Measurements from ENCODE around the gene ARFIP1. TPM values are rescaled to one million over a fixed set of nuclear protein-coding genes. Genes with fewer than 3 reads are reported as not detected.

Gene ARFIP1
- total and polyA plus RNA-seq, 9 of the 15 experiments (the other 6 are each of a cell fraction or from before 2014, with no cell fraction given): 14.1 to 25.1 (median 20.9) TPM

GRCh38 chr4:152803541-152803940, 23.8 kb downstream of the ARFIP1 start:
- Histone ChIP-seq H3K27me3 (ENCODE audit: control insufficient read depth in 2 of 2, insufficient read depth in 2 of 2, low read length in 2 of 2) (no peaks in the 10 kb centered on the region), H2AFZ (ENCODE audit: low read depth, low read length) (no peak overlapping the region), H3K9me1 (ENCODE audit: control insufficient read depth, insufficient read depth, low read length) (no peaks in the 10 kb centered on the region), H3K4me3 (no peak overlapping the region), H3K4me1 (replicated peaks in 1 of 2; ENCODE audit: control insufficient read depth in 2 of 2, insufficient read depth in 2 of 2, low read length in 2 of 2) (no peaks in the 10 kb centered on the region; a peak in 1 of 5 replicates), H3K4me2 (ENCODE audit: insufficient read depth, low read length) (no peak overlapping the region), H3K79me2 (ENCODE audit: control insufficient read depth, insufficient read depth, low read length) (peaks cover 19% of the 10 kb centered on the region), H3K9me3 (replicated peaks; ENCODE audit: control insufficient read depth, insufficient read depth, low read depth, low read length) (no peaks in the 10 kb centered on the region), H3K27ac (ENCODE audit: extremely low read depth, low read depth, low read length) (no peak overlapping the region), H3K36me3 (ENCODE audit: control insufficient read depth, insufficient read depth, low read length) (no peaks in the 10 kb centered on the region), H3K9ac (ENCODE audit: insufficient read depth in 1 of 2, low read depth in 2 of 2, low read length in 2 of 2) (no peak overlapping the region), H4K20me1 (replicated peaks; ENCODE audit: control insufficient read depth, insufficient read depth, low read length) (no peaks in the 10 kb centered on the region)
- ChIA-PET POLR2A (interaction anchor here (0.6 to 0.8 kb wide), 2 partner anchors 93 to 423 kb away, joined by 3 read pairs; no protein-coding TSS in a partner anchor), CTCF (ENCODE audit: low intra/inter-chr PET ratio) (no interaction called here)
- BruUV-seq (replicated peaks): no TSS peak
- no peak for FAIRE-seq
- TF ChIP-seq KLF10 (CRISPR knock-in tag; IDR thresholded peaks at IDR 0.05) (no peak), HNRNPK (IDR thresholded peaks at IDR 0.05; ENCODE audit: low read depth, low read length, poor library complexity, severe bottlenecking) (no peak), KDM5B (IDR thresholded peaks at IDR 0.05; ENCODE audit: insufficient replicate concordance, low read depth, low read length) (no peak), SAP30 (IDR thresholded peaks at IDR 0.05; ENCODE audit: borderline replicate concordance, insufficient read depth, low read depth, low read length, poor library complexity, severe bottlenecking) (no peak), ZNF134 (CRISPR knock-in tag; conservative IDR thresholded peaks at IDR 0.05) (no peak), CREM (IDR thresholded peaks at IDR 0.05; ENCODE audit: low read depth) (no peak), THAP7 (CRISPR knock-in tag; IDR thresholded peaks at IDR 0.05) (no peak), CCNT2 (IDR thresholded peaks at IDR 0.05; ENCODE audit: borderline replicate concordance, extremely low read depth, insufficient read length, low read depth, low read length) (no peak), ZNF695 (CRISPR knock-in tag; IDR thresholded peaks at IDR 0.05) (no peak), FOXK2 (conservative IDR thresholded peaks at IDR 0.05 in 1 of 2, IDR thresholded peaks at IDR 0.05 in 1 of 2; ENCODE audit: low read depth in 2 of 2) (no peak), ZNF77 (CRISPR knock-in tag; IDR thresholded peaks at IDR 0.05) (no peak)
- 95% methylated on average over 1 of the region's 1 CpG for WGBS (ENCODE audit: insufficient coverage, low coverage, missing lambda C conversion rate)
- in situ Hi-C loops (cut with MboI) (no loop called here), intact Hi-C loops (cut with micrococcal nuclease) (no loop called here)
- ATAC-seq: no peak
- no peak for DNase-seq (ENCODE audit: extremely low read depth in 1 of 4, low spot score in 3 of 4)
